ENCODE results near the gene TMEM187.

DNA sequence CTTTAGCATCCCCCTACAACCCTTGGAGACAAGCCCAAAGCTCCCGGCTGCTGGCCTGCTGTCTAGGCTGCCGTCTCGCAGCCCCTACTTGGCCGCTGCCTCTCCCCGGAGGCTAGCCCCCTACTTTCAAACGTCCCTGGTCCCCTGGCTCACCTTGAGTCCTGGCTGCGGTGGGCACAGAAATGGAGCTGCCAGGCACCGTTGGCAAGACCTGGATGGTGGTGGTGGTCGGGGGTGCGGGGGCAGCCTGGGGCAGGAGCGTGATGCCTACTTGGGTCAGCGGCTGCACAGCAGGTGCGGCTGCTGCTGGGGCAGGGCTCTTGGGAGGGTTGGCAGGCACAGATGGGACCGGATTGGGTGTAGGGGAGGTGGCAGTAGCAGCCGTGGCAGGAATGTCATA lies 12.9 kb upstream of the TMEM187 start:
- no peak for TF ChIP-seq RAD21 (IDR thresholded peaks at IDR 0.05; ENCODE audit: low read depth)
- no peak for TF ChIP-seq EP300 (IDR thresholded peaks at IDR 0.05; ENCODE audit: borderline replicate concordance)
- TF ChIP-seq, protein P1, sequence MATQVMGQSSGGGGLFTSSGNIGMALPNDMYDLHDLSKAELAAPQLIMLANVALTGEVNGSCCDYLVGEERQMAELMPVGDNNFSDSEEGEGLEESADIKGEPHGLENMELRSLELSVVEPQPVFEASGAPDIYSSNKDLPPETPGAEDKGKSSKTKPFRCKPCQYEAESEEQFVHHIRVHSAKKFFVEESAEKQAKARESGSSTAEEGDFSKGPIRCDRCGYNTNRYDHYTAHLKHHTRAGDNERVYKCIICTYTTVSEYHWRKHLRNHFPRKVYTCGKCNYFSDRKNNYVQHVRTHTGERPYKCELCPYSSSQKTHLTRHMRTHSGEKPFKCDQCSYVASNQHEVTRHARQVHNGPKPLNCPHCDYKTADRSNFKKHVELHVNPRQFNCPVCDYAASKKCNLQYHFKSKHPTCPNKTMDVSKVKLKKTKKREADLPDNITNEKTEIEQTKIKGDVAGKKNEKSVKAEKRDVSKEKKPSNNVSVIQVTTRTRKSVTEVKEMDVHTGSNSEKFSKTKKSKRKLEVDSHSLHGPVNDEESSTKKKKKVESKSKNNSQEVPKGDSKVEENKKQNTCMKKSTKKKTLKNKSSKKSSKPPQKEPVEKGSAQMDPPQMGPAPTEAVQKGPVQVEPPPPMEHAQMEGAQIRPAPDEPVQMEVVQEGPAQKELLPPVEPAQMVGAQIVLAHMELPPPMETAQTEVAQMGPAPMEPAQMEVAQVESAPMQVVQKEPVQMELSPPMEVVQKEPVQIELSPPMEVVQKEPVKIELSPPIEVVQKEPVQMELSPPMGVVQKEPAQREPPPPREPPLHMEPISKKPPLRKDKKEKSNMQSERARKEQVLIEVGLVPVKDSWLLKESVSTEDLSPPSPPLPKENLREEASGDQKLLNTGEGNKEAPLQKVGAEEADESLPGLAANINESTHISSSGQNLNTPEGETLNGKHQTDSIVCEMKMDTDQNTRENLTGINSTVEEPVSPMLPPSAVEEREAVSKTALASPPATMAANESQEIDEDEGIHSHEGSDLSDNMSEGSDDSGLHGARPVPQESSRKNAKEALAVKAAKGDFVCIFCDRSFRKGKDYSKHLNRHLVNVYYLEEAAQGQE (IDR thresholded peaks at IDR 0.05; ENCODE audit: low read depth): no peak
- TF ChIP-seq ZBTB7A (IDR thresholded peaks at IDR 0.05; ENCODE audit: low read depth): no peak
- no peak for TF ChIP-seq YY1 (IDR thresholded peaks at IDR 0.05; ENCODE audit: low read depth)
